Measurements from ENCODE around the gene HEATR5A.

DNA sequence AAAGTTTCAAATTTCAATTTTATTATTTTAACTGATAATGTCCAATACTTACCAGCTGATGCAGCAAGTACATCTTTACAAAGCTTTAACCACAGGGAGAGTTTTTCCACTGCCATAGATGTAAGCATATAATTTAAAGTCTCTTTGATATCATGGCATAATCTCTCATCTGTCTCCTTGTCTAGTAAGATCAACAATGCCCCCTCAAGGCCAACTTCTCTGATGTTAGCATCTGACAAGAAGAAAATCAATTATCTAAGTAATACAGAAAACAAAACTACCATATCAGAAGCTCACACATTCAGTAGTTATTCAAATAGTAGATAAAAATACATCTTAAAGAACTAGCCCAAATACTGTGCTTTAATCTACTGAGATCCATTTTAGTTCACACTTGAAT lies 94.2 kb downstream of the HEATR5A start:
- TF ChIP-seq POLR2A (IDR thresholded peaks at IDR 0.05) = no peak
- TF ChIP-seq, protein P1, sequence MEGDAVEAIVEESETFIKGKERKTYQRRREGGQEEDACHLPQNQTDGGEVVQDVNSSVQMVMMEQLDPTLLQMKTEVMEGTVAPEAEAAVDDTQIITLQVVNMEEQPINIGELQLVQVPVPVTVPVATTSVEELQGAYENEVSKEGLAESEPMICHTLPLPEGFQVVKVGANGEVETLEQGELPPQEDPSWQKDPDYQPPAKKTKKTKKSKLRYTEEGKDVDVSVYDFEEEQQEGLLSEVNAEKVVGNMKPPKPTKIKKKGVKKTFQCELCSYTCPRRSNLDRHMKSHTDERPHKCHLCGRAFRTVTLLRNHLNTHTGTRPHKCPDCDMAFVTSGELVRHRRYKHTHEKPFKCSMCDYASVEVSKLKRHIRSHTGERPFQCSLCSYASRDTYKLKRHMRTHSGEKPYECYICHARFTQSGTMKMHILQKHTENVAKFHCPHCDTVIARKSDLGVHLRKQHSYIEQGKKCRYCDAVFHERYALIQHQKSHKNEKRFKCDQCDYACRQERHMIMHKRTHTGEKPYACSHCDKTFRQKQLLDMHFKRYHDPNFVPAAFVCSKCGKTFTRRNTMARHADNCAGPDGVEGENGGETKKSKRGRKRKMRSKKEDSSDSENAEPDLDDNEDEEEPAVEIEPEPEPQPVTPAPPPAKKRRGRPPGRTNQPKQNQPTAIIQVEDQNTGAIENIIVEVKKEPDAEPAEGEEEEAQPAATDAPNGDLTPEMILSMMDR (IDR thresholded peaks at IDR 0.05) = no peak
- TF ChIP-seq EP300 (IDR thresholded peaks at IDR 0.05; ENCODE audit: low read depth) = no peak
- no peak for TF ChIP-seq POLR2AphosphoS5 (IDR thresholded peaks at IDR 0.05)

All from transverse colon (tissue), 4 donors.